Loucy (cell line): ENCODE data around the gene SMIM38.

ENCODE experiments used
- H2AFZ ChIP-seq: fragments of 200-600 bp; sonication (generic); 2 replicates; pipeline ENCODE4 v1.6.0; 2016; ENCODE audit warnings: antibody characterized with exemption, mild to moderate bottlenecking, low read length, moderate library complexity
- H3F3A ChIP-seq: fragments of 200-600 bp; 2 replicates; pipeline ENCODE4 v1.6.0; 2016; ENCODE audit warnings: antibody characterized with exemption, low read depth, mild to moderate bottlenecking
- H3K27me3 ChIP-seq: fragments of 200-600 bp; sonication (generic); 2 replicates; pipeline ENCODE4 v1.6.1; 2014; ENCODE audit warnings: low read length, mild to moderate bottlenecking; ENCODE audit not compliant: insufficient read depth, poor library complexity, severe bottlenecking
- H3K36me3 ChIP-seq: fragments of 200-600 bp; sonication (generic); 2 replicates; pipeline ENCODE4 v1.6.1; 2016; ENCODE audit warnings: low read length; ENCODE audit not compliant: insufficient read depth
- H3K4me1 ChIP-seq: fragments of 200-600 bp; sonication (generic); 2 replicates; pipeline ENCODE4 v1.5.1; 2014; ENCODE audit warnings: low read length, mild to moderate bottlenecking; ENCODE audit not compliant: insufficient read depth, poor library complexity, severe bottlenecking
- H3K4me2 ChIP-seq: fragments of 200-600 bp; sonication (generic); 2 replicates; pipeline ENCODE4 v1.6.0; 2014; ENCODE audit warnings: antibody characterized with exemption, low read length, low read depth, mild to moderate bottlenecking; ENCODE audit not compliant: poor library complexity, severe bottlenecking
- H3K4me3 ChIP-seq: fragments of 200-600 bp; sonication (generic); 2 replicates; pipeline ENCODE4 v1.5.1; 2014; ENCODE audit warnings: low read length, mild to moderate bottlenecking, mixed read lengths; ENCODE audit not compliant: poor library complexity, severe bottlenecking
- H3K79me2 ChIP-seq: fragments of 200-600 bp; sonication (generic); 2 replicates; pipeline ENCODE4 v1.6.1; 2014; ENCODE audit warnings: low read length; ENCODE audit not compliant: insufficient read depth
- H3K9ac ChIP-seq: fragments of 200-600 bp; sonication (generic); 2 replicates; pipeline ENCODE4 v1.6.0; 2014; ENCODE audit warnings: mild to moderate bottlenecking, low read depth, low read length, moderate library complexity; ENCODE audit not compliant: poor library complexity, severe bottlenecking
- H3K9me2 ChIP-seq: fragments of 200-600 bp; sonication (generic); replicated peaks from 2 replicates; pipeline ENCODE4 v1.6.1; 2016; ENCODE audit warnings: low read depth, low read length, mixed read lengths
- H3K9me3 ChIP-seq: fragments of 200-600 bp; sonication (generic); 2 replicates; pipeline ENCODE4 v1.6.1; 2014; ENCODE audit warnings: mild to moderate bottlenecking, antibody characterized with exemption, low read length, low read depth; ENCODE audit not compliant: insufficient read depth
- H4K20me1 ChIP-seq: fragments of 200-600 bp; sonication (generic); 2 replicates; pipeline ENCODE4 v1.6.0; 2014; ENCODE audit warnings: antibody characterized with exemption, low read length, mild to moderate bottlenecking; ENCODE audit not compliant: insufficient read depth, poor library complexity, severe bottlenecking
- EZH2phosphoT487 ChIP-seq: fragments of 200-600 bp; IDR thresholded peaks from 2 replicates; pipeline ENCODE4 v1.6.1; 2018; ENCODE audit warnings: antibody characterized with exemption, mild to moderate bottlenecking, moderate library complexity, borderline replicate concordance
- TF ChIP-seq, protein P1 (sequence below): fragments of 200-600 bp; sonication (generic); conservative IDR thresholded peaks from 2 replicates; pipeline ENCODE4 v1.5.1; 2014; ENCODE audit warnings: mild to moderate bottlenecking, antibody characterized with exemption, low read length

Gene SMIM38

GRCh38 chr11:69110451-69110850 lies 45.3 kb upstream of the SMIM38 start:
- Histone ChIP-seq H3K9me3 (no peaks in the 10 kb centered on the region), H3K4me2 (no peak overlapping the region), H2AFZ (no peak overlapping the region), H3K27me3 (no peaks in the 10 kb centered on the region), H3K4me3 (no peak overlapping the region), H3K36me3 (no peaks in the 10 kb centered on the region), H3K4me1 (no peaks in the 10 kb centered on the region), H3K79me2 (no peaks in the 10 kb centered on the region), H4K20me1 (no peaks in the 10 kb centered on the region), H3K9me2 (no peaks in the 10 kb centered on the region), H3K9ac (no peak overlapping the region), H3F3A (no peaks in the 10 kb centered on the region)
- TF ChIP-seq, protein P1, sequence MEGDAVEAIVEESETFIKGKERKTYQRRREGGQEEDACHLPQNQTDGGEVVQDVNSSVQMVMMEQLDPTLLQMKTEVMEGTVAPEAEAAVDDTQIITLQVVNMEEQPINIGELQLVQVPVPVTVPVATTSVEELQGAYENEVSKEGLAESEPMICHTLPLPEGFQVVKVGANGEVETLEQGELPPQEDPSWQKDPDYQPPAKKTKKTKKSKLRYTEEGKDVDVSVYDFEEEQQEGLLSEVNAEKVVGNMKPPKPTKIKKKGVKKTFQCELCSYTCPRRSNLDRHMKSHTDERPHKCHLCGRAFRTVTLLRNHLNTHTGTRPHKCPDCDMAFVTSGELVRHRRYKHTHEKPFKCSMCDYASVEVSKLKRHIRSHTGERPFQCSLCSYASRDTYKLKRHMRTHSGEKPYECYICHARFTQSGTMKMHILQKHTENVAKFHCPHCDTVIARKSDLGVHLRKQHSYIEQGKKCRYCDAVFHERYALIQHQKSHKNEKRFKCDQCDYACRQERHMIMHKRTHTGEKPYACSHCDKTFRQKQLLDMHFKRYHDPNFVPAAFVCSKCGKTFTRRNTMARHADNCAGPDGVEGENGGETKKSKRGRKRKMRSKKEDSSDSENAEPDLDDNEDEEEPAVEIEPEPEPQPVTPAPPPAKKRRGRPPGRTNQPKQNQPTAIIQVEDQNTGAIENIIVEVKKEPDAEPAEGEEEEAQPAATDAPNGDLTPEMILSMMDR, result no peak
- TF ChIP-seq EZH2phosphoT487, result no peak

DNA sequence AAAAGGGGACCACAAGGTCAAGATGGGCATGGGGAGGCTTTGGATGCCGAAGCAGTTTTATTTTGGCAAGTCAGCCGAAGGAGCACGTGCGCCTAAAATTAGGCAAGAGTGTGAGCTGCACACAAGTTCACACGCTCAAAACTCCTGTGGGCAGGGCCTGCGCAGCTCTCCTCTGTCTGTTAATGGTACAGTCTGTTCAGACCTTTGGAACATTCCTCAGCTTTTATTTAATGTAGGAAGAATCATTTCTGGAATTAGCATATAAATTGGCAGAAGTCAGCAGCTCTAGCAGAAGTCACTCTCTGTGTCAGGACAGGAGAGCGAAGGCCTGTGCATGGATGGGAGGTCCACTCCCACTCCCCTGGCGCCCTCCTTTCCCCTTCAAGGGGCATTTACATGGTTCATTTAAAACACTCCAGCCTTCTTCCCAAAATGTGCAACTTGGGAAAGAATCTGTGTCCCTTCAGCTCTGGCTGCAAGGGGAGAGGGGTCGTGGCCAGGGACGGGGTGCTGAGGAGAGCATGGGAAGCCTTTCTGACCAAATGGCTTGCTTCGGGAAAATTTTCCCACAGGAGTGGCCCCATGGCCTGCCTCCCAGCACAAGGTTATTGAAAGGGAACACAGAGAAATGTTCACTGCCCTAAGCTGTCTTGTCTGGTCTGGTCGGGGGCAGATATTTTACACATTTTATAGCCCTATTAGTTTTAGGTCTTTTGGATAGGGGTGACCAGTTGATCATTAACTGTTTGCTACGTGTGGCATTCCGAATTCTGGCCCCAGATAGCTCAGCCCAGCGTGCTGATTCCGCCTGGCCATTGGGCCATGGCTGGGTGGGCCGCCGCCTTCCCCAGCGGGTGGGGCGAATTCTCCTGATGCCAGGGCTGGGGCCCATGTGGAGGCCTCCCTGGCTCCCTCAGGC lies 43.9 kb upstream of the SMIM38 start:
- Histone ChIP-seq H3K36me3 (no peaks in the 10 kb centered on the region), H3K9me3 (no peaks in the 10 kb centered on the region), H3K79me2 (no peaks in the 10 kb centered on the region), H3K9ac (no peak overlapping the region), H3K4me1 (no peaks in the 10 kb centered on the region), H3K4me2 (no peak overlapping the region), H3F3A (no peaks in the 10 kb centered on the region), H3K9me2 (no peaks in the 10 kb centered on the region), H2AFZ (no peak overlapping the region), H3K27me3 (no peaks in the 10 kb centered on the region), H4K20me1 (no peaks in the 10 kb centered on the region), H3K4me3 (no peak overlapping the region)
- TF ChIP-seq EZH2phosphoT487, result no peak
- TF ChIP-seq, protein P1, result no peak

- Histone ChIP-seq H3K4me3 (no peak overlapping the region), H4K20me1 (no peaks in the 10 kb centered on the region), H3K36me3 (no peaks in the 10 kb centered on the region), H3K9me3 (no peaks in the 10 kb centered on the region), H3F3A (no peaks in the 10 kb centered on the region), H2AFZ (no peak overlapping the region), H3K79me2 (no peaks in the 10 kb centered on the region), H3K9ac (no peak overlapping the region), H3K9me2 (no peaks in the 10 kb centered on the region), H3K4me1 (no peaks in the 10 kb centered on the region), H3K27me3 (no peaks in the 10 kb centered on the region), H3K4me2 (no peak overlapping the region)
- TF ChIP-seq, protein P1, result no peak
- TF ChIP-seq EZH2phosphoT487, result no peak
Observed at GRCh38 chr11:69113226-69113625, 42.5 kb upstream of the SMIM38 start.
